Measurements from ENCODE around the gene RNU4-1. TPM values are rescaled to one million over a fixed set of nuclear protein-coding genes. Genes with fewer than 3 reads are reported as not detected.

RNU4-1 gene
- total RNA-seq, 3 donors from 2014 or later (not counting 1 experiment from before 2014, with no cell fraction given) = 768 to 1,610 (median 1,101) TPM

GRCh38 chr12:120332041-120332440 lies 39.0 kb upstream of the RNU4-1 start:
- H3K4me3 Mint-ChIP-seq = no peak overlapping the region
- Histone ChIP-seq H3K36me3 (ENCODE audit: control insufficient read depth, insufficient read depth, low read length) (no peaks in the 10 kb centered on the region), H3K27ac (ENCODE audit: low read length) (no peak overlapping the region), H3K27me3 (ENCODE audit: control insufficient read depth, insufficient read depth, low read length) (no peaks in the 10 kb centered on the region), H3K9me3 (ENCODE audit: control insufficient read depth, insufficient read depth, low read length) (peaks cover 10% of the 10 kb centered on the region), H3K4me3 (ENCODE audit: low read length) (no peak overlapping the region), H3K4me1 (ENCODE audit: control insufficient read depth, insufficient read depth, low read length) (peaks cover 4% of the 10 kb centered on the region)
- H3K27ac Mint-ChIP-seq = no peak overlapping the region
- no peaks in the 10 kb centered on the region for H3K36me3 Mint-ChIP-seq
- 79% methylated on average over 5 of the region's 5 CpGs for WGBS (ENCODE audit: insufficient coverage)
- no peaks in the 10 kb centered on the region for H3K9me3 Mint-ChIP-seq
- intact Hi-C loops (cut with micrococcal nuclease) = no loop called here
- no peaks in the 10 kb centered on the region for H3K4me1 Mint-ChIP-seq
- no peaks in the 10 kb centered on the region for H3K27me3 Mint-ChIP-seq (ENCODE audit: low read depth in 2 of 2)
- DNase-seq (no peak), ATAC-seq (no peak)
- no peak for TF ChIP-seq CTCF (IDR thresholded peaks at IDR 0.05)

GRCh38 chr12:120331390-120331789 lies 38.4 kb upstream of the RNU4-1 start:
- Histone ChIP-seq H3K27ac (ENCODE audit: low read length) (no peak overlapping the region), H3K9me3 (ENCODE audit: control insufficient read depth, insufficient read depth, low read length) (peaks cover 4% of the 10 kb centered on the region), H3K4me3 (ENCODE audit: low read length) (no peak overlapping the region), H3K36me3 (ENCODE audit: control insufficient read depth, insufficient read depth, low read length) (no peaks in the 10 kb centered on the region), H3K4me1 (ENCODE audit: control insufficient read depth, insufficient read depth, low read length) (peaks cover 4% of the 10 kb centered on the region), H3K27me3 (ENCODE audit: control insufficient read depth, insufficient read depth, low read length) (no peaks in the 10 kb centered on the region)
- WGBS (ENCODE audit: insufficient coverage) = 82% methylated on average over 1 of the region's 3 CpGs
- no peak overlapping the region for H3K27ac Mint-ChIP-seq
- intact Hi-C loops (cut with micrococcal nuclease) = no loop called here
- no peak for ATAC-seq
- DNase-seq = no peak
- no peak overlapping the region for H3K4me3 Mint-ChIP-seq
- H3K36me3 Mint-ChIP-seq = no peaks in the 10 kb centered on the region
- peaks cover 0 to under 1% of the 10 kb centered on the region in 2 donors for H3K4me1 Mint-ChIP-seq
- no peak for TF ChIP-seq CTCF (IDR thresholded peaks at IDR 0.05)
- no peaks in the 10 kb centered on the region for H3K27me3 Mint-ChIP-seq (ENCODE audit: low read depth in 2 of 2)
- no peaks in the 10 kb centered on the region for H3K9me3 Mint-ChIP-seq

- no peaks in the 10 kb centered on the region for H3K9me3 Mint-ChIP-seq
- no peak for DNase-seq
- ATAC-seq = no peak
- H3K36me3 Mint-ChIP-seq = no peaks in the 10 kb centered on the region
- H3K36me3 ChIP-seq (ENCODE audit: control insufficient read depth, insufficient read depth, low read length) = no peaks in the 10 kb centered on the region
- WGBS (ENCODE audit: insufficient coverage) = 78% methylated on average over 4 of the region's 4 CpGs
- H3K9me3 ChIP-seq (ENCODE audit: control insufficient read depth, insufficient read depth, low read length) = no peaks in the 10 kb centered on the region
- H3K27ac ChIP-seq (ENCODE audit: low read length) = no peak overlapping the region
- peaks cover 6% of the 10 kb centered on the region for H3K4me1 ChIP-seq (ENCODE audit: control insufficient read depth, insufficient read depth, low read length)
- H3K4me3 ChIP-seq (ENCODE audit: low read length) = no peak overlapping the region
- no peak overlapping the region for H3K27ac Mint-ChIP-seq
- H3K27me3 Mint-ChIP-seq (ENCODE audit: low read depth in 2 of 2) = no peaks in the 10 kb centered on the region
- TF ChIP-seq CTCF (IDR thresholded peaks at IDR 0.05) = no peak
- no peaks in the 10 kb centered on the region for H3K27me3 ChIP-seq (ENCODE audit: control insufficient read depth, insufficient read depth, low read length)
- intact Hi-C loops (cut with micrococcal nuclease) = loop anchor here (10.0 kb wide), 1 partner anchor 317 kb away; the partner anchor contains the start of gene CABP1
- peaks cover 9 to 11% of the 10 kb centered on the region in 2 donors for H3K4me1 Mint-ChIP-seq
- H3K4me3 Mint-ChIP-seq = no peak overlapping the region
These were observed 35.2 kb upstream of the RNU4-1 start for GRCh38 chr12:120328228-120328627.

GRCh38 chr12:120327593-120327992 lies 34.6 kb upstream of the RNU4-1 start, which contains the start of gene PLA2G1B:
Gene PLA2G1B (minus strand): TSS chr12:120327779. CDS start chr12:120327753, 26 bp downstream.
- Mint-ChIP-seq H3K27me3 (ENCODE audit: low read depth in 2 of 2) (no peaks in the 10 kb centered on the region), H3K9me3 (no peaks in the 10 kb centered on the region), H3K27ac (no peak within 1 kb of the TSS), H3K36me3 (no peaks in the 10 kb centered on the region), H3K4me1 (peaks cover 9 to 11% of the 10 kb centered on the region in 2 donors), H3K4me3 (no peak within 1 kb of the TSS)
- DNase-seq (no peak), ATAC-seq (no peak)
- H3K9me3 ChIP-seq (ENCODE audit: control insufficient read depth, insufficient read depth, low read length) = no peaks in the 10 kb centered on the region
- 88% methylated on average over 5 of the region's 5 CpGs for WGBS (ENCODE audit: insufficient coverage)
- TF ChIP-seq CTCF (IDR thresholded peaks at IDR 0.05) = no peak
- intact Hi-C loops (cut with micrococcal nuclease) = loop anchor here (10.0 kb wide), 1 partner anchor 317 kb away; the partner anchor contains the start of gene CABP1
- H3K27ac ChIP-seq (ENCODE audit: low read length) = no peak within 1 kb of the TSS
- peaks cover 6% of the 10 kb centered on the region for H3K4me1 ChIP-seq (ENCODE audit: control insufficient read depth, insufficient read depth, low read length)
- H3K36me3 ChIP-seq (ENCODE audit: control insufficient read depth, insufficient read depth, low read length) = no peaks in the 10 kb centered on the region
- no peaks in the 10 kb centered on the region for H3K27me3 ChIP-seq (ENCODE audit: control insufficient read depth, insufficient read depth, low read length)
- H3K4me3 ChIP-seq (ENCODE audit: low read length) = no peak within 1 kb of the TSS

Data from natural killer cell (primary cell).